Caco-2 (cell line): Measurements from ENCODE around the gene VSTM2L. TPM values are rescaled to one million over a fixed set of nuclear protein-coding genes. Genes with fewer than 3 reads are reported as not detected.

Experiments used
- BruUV-seq: library from RNA; stranded (reverse); fragments of 400-500 nt; replicated peaks from 2 replicates; lab custom pipeline; 2021; lab: Mats Ljungman, UMichigan
- CTCF ChIA-PET: fragments of 300-600 bp; sonication (Branson Sonifier 250); formaldehyde crosslinking; loops from one replicate; lab custom pipeline; 2022; ENCODE audit warnings: antibody characterized with exemption; lab: Charles Lee
- POLR2A ChIA-PET: fragments of 300-600 bp; sonication (Branson Sonifier 250); formaldehyde crosslinking; loops from one replicate; lab custom pipeline; 2022; ENCODE audit warnings: antibody characterized with exemption; lab: Charles Lee
- DNase-seq, 2 experiments: peaks; one replicate each; pipeline versions ENCODE4 v3.0.0 to v3.0.0-alpha.2; 2020 to 2022
- H3K27me3 ChIP-seq: replicated peaks from 2 replicates; pipeline ENCODE4 v1.6.0; 2011; ENCODE audit warnings: low read length; ENCODE audit not compliant: control insufficient read depth, insufficient read depth
- H3K36me3 ChIP-seq: 2 replicates; pipeline ENCODE4 v1.5.1; 2011; ENCODE audit warnings: low read length; ENCODE audit not compliant: control insufficient read depth, insufficient read depth
- H3K4me1 ChIP-seq: fragments of 250-450 bp; sonication (Bioruptor Pico); 2 replicates; pipeline ENCODE4 v1.5.1; 2020; ENCODE audit warnings: mild to moderate bottlenecking
- H3K4me3 ChIP-seq: 2 replicates; pipeline ENCODE4 v1.5.1; 2011; ENCODE audit warnings: low read depth, mild to moderate bottlenecking, control low read depth, low read length
- H3K9me3 ChIP-seq: fragments of 250-450 bp; sonication (Bioruptor Pico); 2 replicates; pipeline ENCODE4 v1.5.1; 2020; ENCODE audit warnings: mild to moderate bottlenecking, moderate library complexity
- H3K27ac Mint-ChIP-seq: one replicate; pipeline ENCODE4 v1.8.0; 2022; ENCODE audit warnings: mixed read lengths; ENCODE audit not compliant: unreplicated experiment
- H3K27me3 Mint-ChIP-seq: one replicate; pipeline ENCODE4 v1.8.0; 2022; ENCODE audit warnings: mixed read lengths; ENCODE audit not compliant: insufficient read depth, unreplicated experiment
- H3K36me3 Mint-ChIP-seq: one replicate; pipeline ENCODE4 v1.8.0; 2022; ENCODE audit warnings: mild to moderate bottlenecking, mixed read lengths; ENCODE audit not compliant: insufficient read depth, unreplicated experiment
- H3K4me1 Mint-ChIP-seq: one replicate; pipeline ENCODE4 v1.8.0; 2022; ENCODE audit warnings: low read depth, mixed read lengths; ENCODE audit not compliant: unreplicated experiment
- H3K4me3 Mint-ChIP-seq: one replicate; pipeline ENCODE4 v1.8.0; 2022; ENCODE audit warnings: mild to moderate bottlenecking, moderate library complexity, mixed read lengths; ENCODE audit not compliant: unreplicated experiment
- H3K9me3 Mint-ChIP-seq: one replicate; pipeline ENCODE4 v1.8.0; 2022; ENCODE audit warnings: mixed read lengths; ENCODE audit not compliant: unreplicated experiment
- intact Hi-C: fragments of 100-400 bp; cut with micrococcal nuclease; formaldehyde crosslinking; loops from one replicate; pipeline ENCODE4 v1.10.0; 2022; ENCODE audit not compliant: unreplicated experiment
- total RNA-seq: library from RNA; stranded (reverse); gene quantifications from 2 replicates; pipeline ENCODE4 v1.2.3, GENCODE V29; 2022
- TF ChIP-seq, protein P1 (sequence below), 2 experiments: fragments of 200-600 bp in 1 of 2; IDR thresholded peaks; 1 replicate in 1 of 2; 2 replicates in 1 of 2; pipeline versions ENCODE4 v1.5.1 to v1.8.0; 2011 to 2022; ENCODE audit warnings: antibody characterized with exemption in 1 of 2, control low read depth in 1 of 2, inconsistent platforms in 1 of 2, low read depth in 1 of 2, low read length in 1 of 2, mild to moderate bottlenecking in 1 of 2, moderate library complexity in 1 of 2; ENCODE audit not compliant: insufficient read depth in 1 of 2, severe bottlenecking in 1 of 2, unreplicated experiment in 1 of 2

VSTM2L gene
- total RNA-seq, 1 experiment from 2014 or later, result not detected

DNA sequence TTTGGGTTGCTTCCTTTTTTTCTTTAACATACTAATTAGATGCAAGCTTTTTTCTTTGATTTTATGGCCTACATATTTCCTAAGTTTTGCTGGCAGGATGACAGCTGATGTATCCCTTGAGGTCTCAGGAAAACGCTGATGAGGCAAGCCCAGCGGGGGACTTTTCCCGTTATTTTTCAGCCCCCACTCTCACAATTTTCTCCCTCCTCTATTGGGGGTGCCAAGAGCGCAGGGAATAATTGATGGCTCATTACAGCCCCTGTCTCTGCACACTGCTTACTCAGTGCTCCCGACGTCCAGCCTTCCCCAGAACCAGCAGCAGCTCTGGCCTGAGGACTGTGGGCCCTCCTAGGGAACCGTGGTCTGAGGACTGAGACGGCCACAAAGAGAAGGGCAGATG lies 38.6 kb upstream of the VSTM2L start:
- DNase-seq, result no peak
- ChIA-PET CTCF (no interaction called here), POLR2A (no interaction called here)
- Mint-ChIP-seq H3K27ac (no peak overlapping the region), H3K9me3 (no peaks in the 10 kb centered on the region), H3K36me3 (peaks cover 9% of the 10 kb centered on the region), H3K27me3 (no peaks in the 10 kb centered on the region), H3K4me1 (no peaks in the 10 kb centered on the region), H3K4me3 (no peak overlapping the region)
- H3K4me3 ChIP-seq, result no peak overlapping the region
- H3K9me3 ChIP-seq, result no peaks in the 10 kb centered on the region
- BruUV-seq, result no TSS peak
- intact Hi-C loops, result no loop called here
- TF ChIP-seq, protein P1, sequence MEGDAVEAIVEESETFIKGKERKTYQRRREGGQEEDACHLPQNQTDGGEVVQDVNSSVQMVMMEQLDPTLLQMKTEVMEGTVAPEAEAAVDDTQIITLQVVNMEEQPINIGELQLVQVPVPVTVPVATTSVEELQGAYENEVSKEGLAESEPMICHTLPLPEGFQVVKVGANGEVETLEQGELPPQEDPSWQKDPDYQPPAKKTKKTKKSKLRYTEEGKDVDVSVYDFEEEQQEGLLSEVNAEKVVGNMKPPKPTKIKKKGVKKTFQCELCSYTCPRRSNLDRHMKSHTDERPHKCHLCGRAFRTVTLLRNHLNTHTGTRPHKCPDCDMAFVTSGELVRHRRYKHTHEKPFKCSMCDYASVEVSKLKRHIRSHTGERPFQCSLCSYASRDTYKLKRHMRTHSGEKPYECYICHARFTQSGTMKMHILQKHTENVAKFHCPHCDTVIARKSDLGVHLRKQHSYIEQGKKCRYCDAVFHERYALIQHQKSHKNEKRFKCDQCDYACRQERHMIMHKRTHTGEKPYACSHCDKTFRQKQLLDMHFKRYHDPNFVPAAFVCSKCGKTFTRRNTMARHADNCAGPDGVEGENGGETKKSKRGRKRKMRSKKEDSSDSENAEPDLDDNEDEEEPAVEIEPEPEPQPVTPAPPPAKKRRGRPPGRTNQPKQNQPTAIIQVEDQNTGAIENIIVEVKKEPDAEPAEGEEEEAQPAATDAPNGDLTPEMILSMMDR (IDR thresholded peaks at IDR 0.05; ENCODE audit: insufficient read depth in 1 of 2, low read depth in 1 of 2, low read length in 1 of 2, severe bottlenecking in 1 of 2, unreplicated experiment in 1 of 2), result no peak
- H3K4me1 ChIP-seq, result no peaks in the 10 kb centered on the region
- no peaks in the 10 kb centered on the region; the same call in none of the 2 replicates for H3K36me3 ChIP-seq
- H3K27me3 ChIP-seq, result no peaks in the 10 kb centered on the region

DNA sequence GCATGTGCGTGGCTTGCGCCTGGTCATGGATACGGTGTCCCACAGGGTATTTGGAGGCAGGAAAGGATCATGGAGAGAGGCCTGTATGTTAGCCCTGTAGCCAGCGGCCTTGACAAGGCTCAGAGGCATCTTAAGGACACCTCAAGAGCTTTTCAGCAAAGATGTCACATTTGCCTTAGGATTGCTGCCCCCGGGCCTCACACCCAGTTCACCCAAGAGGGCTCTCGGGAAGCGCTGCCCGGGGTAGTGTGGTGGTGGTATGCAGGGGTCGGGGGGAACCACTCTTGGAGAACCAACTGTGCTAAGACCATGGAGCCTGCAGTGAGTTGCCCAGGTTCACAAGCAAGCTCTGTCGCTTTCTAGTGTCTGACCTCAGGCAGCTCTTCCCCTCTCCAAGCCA lies 36.9 kb upstream of the VSTM2L start:
- POLR2A ChIA-PET, result no interaction called here
- Histone ChIP-seq H3K9me3 (no peaks in the 10 kb centered on the region), H3K4me3 (no peak overlapping the region), H3K27me3 (no peaks in the 10 kb centered on the region), H3K36me3 (no peaks in the 10 kb centered on the region; the same call in none of the 2 replicates), H3K4me1 (no peaks in the 10 kb centered on the region)
- Mint-ChIP-seq H3K4me3 (no peak overlapping the region), H3K27me3 (no peaks in the 10 kb centered on the region), H3K27ac (no peak overlapping the region), H3K4me1 (no peaks in the 10 kb centered on the region), H3K9me3 (no peaks in the 10 kb centered on the region), H3K36me3 (peaks cover 16% of the 10 kb centered on the region)
- no TSS peak for BruUV-seq
- intact Hi-C loops, result no loop called here
- TF ChIP-seq, protein P1 (IDR thresholded peaks at IDR 0.05; ENCODE audit: insufficient read depth in 1 of 2, low read depth in 1 of 2, low read length in 1 of 2, severe bottlenecking in 1 of 2, unreplicated experiment in 1 of 2), result no peak
- no peak for DNase-seq
- CTCF ChIA-PET, result interaction anchor here (1.2 kb wide), 1 partner anchor 12 kb away, joined by 4 read pairs; no protein-coding TSS in a partner anchor

DNA sequence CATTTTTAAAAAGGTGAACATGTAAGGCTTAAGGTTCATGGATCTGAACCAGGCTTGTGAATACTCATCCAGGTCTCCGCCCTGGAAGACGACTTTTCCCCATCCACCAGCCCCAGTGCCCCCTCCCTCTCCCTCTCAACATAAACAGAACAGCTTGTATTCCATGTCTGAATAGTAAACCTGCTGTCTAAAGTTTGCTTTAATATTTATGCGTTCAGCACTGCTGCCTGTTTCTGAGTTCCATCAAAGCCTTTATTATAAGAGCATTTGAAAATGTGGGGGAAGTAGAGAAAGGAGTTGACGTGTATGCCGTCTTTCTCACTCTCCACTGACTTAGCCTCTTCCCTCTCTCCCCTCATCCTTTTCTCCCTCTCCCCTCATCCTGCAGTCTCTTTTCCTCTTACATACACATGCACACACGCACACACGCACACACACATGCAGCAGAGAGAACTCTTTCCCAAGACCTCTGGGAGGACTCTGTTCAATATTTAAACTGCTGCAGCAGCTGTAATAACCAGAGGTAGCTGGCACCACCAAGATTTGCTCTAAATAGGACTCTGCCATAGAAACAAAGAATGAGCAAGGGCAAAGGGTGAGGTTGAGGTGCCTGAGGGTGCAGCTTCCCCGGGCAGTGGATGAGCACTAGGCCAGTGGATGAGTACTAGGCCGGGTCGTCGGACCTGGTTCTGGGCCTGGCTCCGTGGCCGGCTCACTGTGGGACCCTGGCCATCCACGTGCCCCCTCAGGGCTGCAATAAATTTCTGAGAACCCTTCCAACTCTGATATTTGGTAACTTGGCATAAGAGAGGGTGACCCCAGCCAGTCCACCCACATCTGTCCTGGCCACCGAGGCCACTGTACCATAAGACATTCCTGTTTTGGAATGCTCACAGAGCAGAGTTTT lies 35.4 kb upstream of the VSTM2L start:
- ChIA-PET CTCF (no interaction called here), POLR2A (no interaction called here)
- BruUV-seq, result no TSS peak
- peaks cover 15% of the 10 kb centered on the region for H3K36me3 Mint-ChIP-seq
- intact Hi-C loops, result no loop called here
- no peak overlapping the region for H3K27ac Mint-ChIP-seq
- Histone ChIP-seq H3K9me3 (no peaks in the 10 kb centered on the region), H3K36me3 (no peaks in the 10 kb centered on the region; the same call in 1 of the 2 replicates), H3K27me3 (no peaks in the 10 kb centered on the region), H3K4me3 (no peak overlapping the region), H3K4me1 (no peaks in the 10 kb centered on the region)
- TF ChIP-seq, protein P1 (IDR thresholded peaks at IDR 0.05; ENCODE audit: insufficient read depth in 1 of 2, low read depth in 1 of 2, low read length in 1 of 2, severe bottlenecking in 1 of 2, unreplicated experiment in 1 of 2), result no peak
- no peaks in the 10 kb centered on the region for H3K4me1 Mint-ChIP-seq
- no peak overlapping the region for H3K4me3 Mint-ChIP-seq
- DNase-seq, result no peak
- no peaks in the 10 kb centered on the region for H3K9me3 Mint-ChIP-seq
- H3K27me3 Mint-ChIP-seq, result no peaks in the 10 kb centered on the region
